Measurements from ENCODE around the gene UST.
"Not testable (repeated sequence)": the region's sequence is repeated elsewhere in the genome, so short reads cannot be mapped to it uniquely, and the experiment has no call there.

Gene UST

GRCh38 chr6:148983101-148983761 is 236.4 kb downstream of the UST start:
- no peak for DNase-seq

GRCh38 chr6:148983966-148984365 is 237.1 kb downstream of the UST start:
- no peak for DNase-seq

GRCh38 chr6:148984531-148985056 is 237.8 kb downstream of the UST start:
- DNase-seq: no peak

- no peak for DNase-seq
These were observed 238.7 kb downstream of the UST start for GRCh38 chr6:148985499-148985898.

GRCh38 chr6:148986608-148987007 is 239.8 kb downstream of the UST start:
- no peak for DNase-seq

- no peak for DNase-seq
These were observed 241.2 kb downstream of the UST start for GRCh38 chr6:148987982-148988381.

- DNase-seq: no peak
These were observed 242.8 kb downstream of the UST start for GRCh38 chr6:148989585-148989984.

- DNase-seq: no peak
These were observed 243.6 kb downstream of the UST start for GRCh38 chr6:148990403-148990802.

- no peak for DNase-seq
These were observed 250.0 kb downstream of the UST start for GRCh38 chr6:148996815-148997214.

GRCh38 chr6:148997865-148998264 is 251.0 kb downstream of the UST start:
- no peak for DNase-seq

- no peak for DNase-seq
These were observed 251.9 kb downstream of the UST start for GRCh38 chr6:148998704-148999103.

- no peak for DNase-seq
These were observed 252.7 kb downstream of the UST start for GRCh38 chr6:148999501-148999900.

GRCh38 chr6:148999929-149000468 is 253.2 kb downstream of the UST start:
- DNase-seq: no peak

- no peak for DNase-seq
These were observed 254.6 kb downstream of the UST start for GRCh38 chr6:149001422-149001821.

- no peak for DNase-seq
These were observed 256.7 kb downstream of the UST start for GRCh38 chr6:149003560-149003959.

GRCh38 chr6:149004664-149005063 is 257.8 kb downstream of the UST start:
- DNase-seq: no peak

GRCh38 chr6:149006236-149006635 is 259.4 kb downstream of the UST start:
- not testable (repeated sequence) for DNase-seq

GRCh38 chr6:149006671-149007070 is 259.8 kb downstream of the UST start:
- DNase-seq: no peak

GRCh38 chr6:149007846-149008245 is 261.0 kb downstream of the UST start:
- no peak for DNase-seq

- DNase-seq: no peak
These were observed 261.9 kb downstream of the UST start for GRCh38 chr6:149008741-149009140.

- no peak for DNase-seq
These were observed 265.3 kb downstream of the UST start for GRCh38 chr6:149012040-149012545.

GRCh38 chr6:149013586-149014344 is 266.9 kb downstream of the UST start:
- no peak for DNase-seq

GRCh38 chr6:149014631-149015534 is 268.1 kb downstream of the UST start:
- DNase-seq: no peak
